SH-SY5Y (cell line): ENCODE data around the gene ORAI2.

Experiments used
- GATA2 ChIP-seq: IDR thresholded peaks from 2 replicates; pipeline ENCODE4 v1.6.1; 2011; ENCODE audit warnings: mild to moderate bottlenecking, low read depth, low read length
- GATA3 ChIP-seq: IDR thresholded peaks from 2 replicates; pipeline ENCODE4 v1.6.1; 2011; ENCODE audit warnings: low read depth, mild to moderate bottlenecking, low read length, moderate library complexity

DNA sequence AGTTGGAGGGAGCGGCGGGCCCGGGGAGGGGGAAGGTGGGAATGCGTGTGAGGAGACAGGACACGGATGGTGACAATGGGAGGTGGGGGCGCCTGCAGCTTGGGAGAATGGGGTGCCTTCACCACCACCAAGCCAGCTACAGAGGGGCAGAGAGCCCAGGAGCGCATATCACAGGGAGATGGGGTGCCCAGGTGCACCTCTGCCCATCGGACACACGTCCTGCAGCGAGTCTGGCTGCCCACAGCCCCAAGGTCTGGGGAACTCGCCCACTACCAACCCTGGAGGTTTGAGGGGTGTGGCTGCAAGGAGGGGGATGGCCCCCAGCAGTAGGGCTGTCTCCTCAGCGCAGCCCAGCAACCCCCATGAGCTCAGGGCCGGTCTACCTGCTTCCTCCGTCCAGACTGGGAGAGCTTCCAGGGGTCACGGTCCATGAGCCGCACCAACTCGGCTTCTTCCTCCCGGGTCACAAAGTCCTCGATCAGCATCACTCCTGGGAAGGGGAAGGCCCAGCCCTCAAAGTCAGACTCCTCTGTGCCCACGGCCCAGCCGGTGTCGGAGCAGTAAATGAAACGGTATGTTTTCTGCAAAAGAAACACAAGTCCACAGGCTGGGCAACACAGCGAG lies 26.0 kb downstream of the ORAI2 start:
- no peak for TF ChIP-seq GATA2
- no peak for TF ChIP-seq GATA3
